Left kidney (tissue), 8 donors: ENCODE results near the gene ECI1. TPM values are rescaled to one million over a fixed set of nuclear protein-coding genes. Genes with fewer than 3 reads are reported as not detected.
A peak's percentile ranks its signal among the peaks of the same experiment; 100 is the strongest.

ENCODE experiments used
- DNase-seq: peaks from one replicate; pipeline ENCODE4 v3.0.0-alpha.2; 2013
- long read RNA-seq, 8 donors: transcript quantifications; one replicate each; lab custom pipeline, GENCODE V29; 2026
- polyA plus RNA-seq: library from polyadenylated mRNA; unstranded; fragments of 120-200 nt; gene quantifications from one replicate; pipeline ENCODE4 v1.2.1, GENCODE V29; 2013; ENCODE audit not compliant: insufficient read length

Gene ECI1
- 55.2 TPM for polyA plus RNA-seq
- long read RNA-seq, donor 1, transcript ECI1-201 (7 exons, 1,541 nt), result major isoform, 70 of 123 reads
- long read RNA-seq, donor 1, transcript ECI1-206 (6 exons, 961 nt), result minor isoform, 29 of 123 reads
- long read RNA-seq, donor 1, partial matches to known transcripts, result 22 of 123 reads
- long read RNA-seq, donor 1, other reads (novel, unspliced or antisense), result 0 of 123 reads
- long read RNA-seq, donor 2, transcript ECI1-201 (7 exons, 1,541 nt), result major isoform, 49 of 67 reads
- long read RNA-seq, donor 2, transcript ECI1-206 (6 exons, 961 nt), result minor isoform, 5 of 67 reads
- long read RNA-seq, donor 2, partial matches to known transcripts, result 11 of 67 reads
- long read RNA-seq, donor 2, other reads (novel, unspliced or antisense), result 0 of 67 reads
- long read RNA-seq, donor 3, transcript ECI1-206 (6 exons, 961 nt), result minor isoform, 12 of 80 reads
- long read RNA-seq, donor 3, transcript ECI1-201 (7 exons, 1,541 nt), result major isoform, 49 of 80 reads
- long read RNA-seq, donor 3, partial matches to known transcripts, result 17 of 80 reads
- long read RNA-seq, donor 3, other reads (novel, unspliced or antisense), result 0 of 80 reads
- long read RNA-seq, donor 4, transcript ECI1-201 (7 exons, 1,541 nt), result major isoform, 10 of 14 reads
- long read RNA-seq, donor 4, partial matches to known transcripts, result 0 of 14 reads
- long read RNA-seq, donor 4, other reads (novel, unspliced or antisense), result 0 of 14 reads
- long read RNA-seq, donor 5, transcript ECI1-206 (6 exons, 961 nt), result minor isoform, 29 of 182 reads
- long read RNA-seq, donor 5, transcript ECI1-201 (7 exons, 1,541 nt), result major isoform, 119 of 182 reads
- long read RNA-seq, donor 5, partial matches to known transcripts, result 32 of 182 reads
- long read RNA-seq, donor 5, other reads (novel, unspliced or antisense), result 0 of 182 reads
- long read RNA-seq, donor 6, transcript ECI1-206 (6 exons, 961 nt), result minor isoform, 28 of 100 reads
- long read RNA-seq, donor 6, transcript ECI1-201 (7 exons, 1,541 nt), result major isoform, 51 of 100 reads
- long read RNA-seq, donor 6, partial matches to known transcripts, result 20 of 100 reads
- long read RNA-seq, donor 6, other reads (novel, unspliced or antisense), result 0 of 100 reads
- long read RNA-seq, donor 7, transcript ECI1-206 (6 exons, 961 nt), result minor isoform, 29 of 132 reads
- long read RNA-seq, donor 7, transcript ECI1-201 (7 exons, 1,541 nt), result major isoform, 77 of 132 reads
- long read RNA-seq, donor 7, partial matches to known transcripts, result 23 of 132 reads
- long read RNA-seq, donor 7, other reads (novel, unspliced or antisense), result 0 of 132 reads
- long read RNA-seq, donor 8, transcript ECI1-201 (7 exons, 1,541 nt), result major isoform, 25 of 35 reads
- long read RNA-seq, donor 8, transcript ECI1-206 (6 exons, 961 nt), result minor isoform, 8 of 35 reads
- long read RNA-seq, donor 8, partial matches to known transcripts, result 0 of 35 reads
- long read RNA-seq, donor 8, other reads (novel, unspliced or antisense), result 0 of 35 reads

GRCh38 chr16:2251296-2252111 is at the start of gene ECI1:
TSS of gene ECI1 (minus strand) at chr16:2251587. CDS start at chr16:2251566, 21 bp downstream.
- DNase-seq, result peak; percentile 89

DNA sequence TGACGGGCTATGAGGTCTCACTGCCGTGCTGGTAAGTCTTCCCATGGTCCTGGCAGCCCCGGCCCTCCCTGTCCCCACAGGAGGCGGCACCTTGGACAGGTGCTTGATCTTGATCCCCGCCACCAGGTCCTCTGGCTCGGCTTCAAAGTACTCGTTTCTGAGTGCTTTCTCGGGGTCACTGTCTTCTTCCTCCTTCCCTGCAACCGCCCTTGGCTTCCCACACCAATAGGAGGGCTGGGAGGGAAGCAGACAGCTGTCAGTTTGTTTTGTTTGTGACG is 48.5 kb upstream of the ECI1 start:
- DNase-seq, result no peak

DNA sequence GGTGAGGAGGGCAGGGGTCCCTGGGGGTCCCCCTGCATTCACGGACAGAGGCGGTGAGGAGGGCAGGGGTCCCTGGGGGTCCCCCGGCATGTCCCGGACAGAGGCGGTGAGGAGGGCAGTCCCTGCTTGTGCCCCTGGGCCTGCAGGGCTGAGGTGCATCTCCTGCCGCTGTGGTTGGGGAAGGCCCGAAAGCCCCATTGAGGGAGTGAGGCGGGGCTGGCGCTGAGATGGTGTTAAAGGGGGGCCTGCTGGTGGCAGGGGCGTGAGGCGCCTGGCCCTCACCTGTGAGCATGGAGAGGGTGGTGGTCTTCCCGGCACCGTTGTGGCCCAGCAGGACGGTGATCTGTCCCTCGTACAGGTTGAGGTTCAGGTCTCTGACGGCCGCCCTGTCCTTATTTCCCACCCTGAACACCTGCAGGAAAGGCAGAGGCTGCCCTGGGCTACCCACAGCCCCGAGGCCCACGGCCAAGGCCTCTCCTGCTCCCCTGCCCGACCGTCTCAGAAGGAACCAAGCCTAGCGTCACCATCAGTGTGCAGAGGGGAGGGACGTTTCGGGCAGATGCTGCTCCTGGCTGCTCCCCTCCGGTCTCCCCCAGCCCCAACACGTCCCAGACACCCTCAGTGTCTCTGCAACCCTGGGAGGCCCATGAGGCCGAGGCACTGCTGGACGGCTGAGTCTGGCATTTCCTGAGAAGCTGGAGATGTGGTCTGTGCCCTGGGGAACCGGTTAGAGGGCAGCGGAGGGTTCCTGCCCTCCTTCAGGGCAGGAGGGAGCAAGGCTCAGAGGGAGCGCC is 47.9 kb upstream of the ECI1 start:
- no peak for DNase-seq

DNA sequence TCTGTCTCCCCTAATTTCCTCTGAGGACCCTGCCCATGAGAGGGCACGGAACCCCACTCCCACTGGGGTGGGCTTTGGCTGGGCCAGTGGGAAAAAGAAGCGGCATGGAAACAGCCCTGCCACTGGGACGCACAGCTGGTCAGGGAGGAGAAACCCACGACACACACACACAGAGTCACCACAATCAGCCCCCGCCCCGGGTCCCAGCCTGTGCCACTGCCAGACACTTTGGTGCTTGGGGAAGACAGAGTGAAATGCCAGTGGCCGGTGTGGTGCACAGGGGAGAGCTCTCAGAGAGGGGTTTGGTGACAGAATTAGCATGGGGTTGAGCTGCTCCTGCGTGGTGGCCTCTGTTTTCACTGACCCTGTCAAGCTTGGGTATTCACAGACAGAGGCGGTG is 47.2 kb upstream of the ECI1 start:
- DNase-seq, result no peak

DNA sequence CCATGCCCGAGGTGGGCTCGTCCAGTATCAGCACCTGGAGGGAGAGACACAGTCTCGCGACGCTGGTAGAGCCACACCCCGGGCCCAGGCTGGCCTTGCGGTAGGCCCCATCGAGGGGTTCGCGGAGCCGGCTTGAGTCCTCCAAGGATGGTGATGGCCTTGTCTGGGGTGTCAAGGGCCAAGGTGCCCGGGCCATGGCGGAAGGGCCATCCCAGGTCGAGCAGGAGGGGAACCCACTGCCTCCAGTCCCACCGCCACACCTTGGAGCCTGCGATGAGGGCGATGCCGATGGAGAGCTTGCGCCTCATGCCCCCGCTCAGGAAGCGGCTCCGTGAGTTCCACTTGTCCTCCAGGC is 46.1 kb upstream of the ECI1 start:
- DNase-seq, result no peak

DNA sequence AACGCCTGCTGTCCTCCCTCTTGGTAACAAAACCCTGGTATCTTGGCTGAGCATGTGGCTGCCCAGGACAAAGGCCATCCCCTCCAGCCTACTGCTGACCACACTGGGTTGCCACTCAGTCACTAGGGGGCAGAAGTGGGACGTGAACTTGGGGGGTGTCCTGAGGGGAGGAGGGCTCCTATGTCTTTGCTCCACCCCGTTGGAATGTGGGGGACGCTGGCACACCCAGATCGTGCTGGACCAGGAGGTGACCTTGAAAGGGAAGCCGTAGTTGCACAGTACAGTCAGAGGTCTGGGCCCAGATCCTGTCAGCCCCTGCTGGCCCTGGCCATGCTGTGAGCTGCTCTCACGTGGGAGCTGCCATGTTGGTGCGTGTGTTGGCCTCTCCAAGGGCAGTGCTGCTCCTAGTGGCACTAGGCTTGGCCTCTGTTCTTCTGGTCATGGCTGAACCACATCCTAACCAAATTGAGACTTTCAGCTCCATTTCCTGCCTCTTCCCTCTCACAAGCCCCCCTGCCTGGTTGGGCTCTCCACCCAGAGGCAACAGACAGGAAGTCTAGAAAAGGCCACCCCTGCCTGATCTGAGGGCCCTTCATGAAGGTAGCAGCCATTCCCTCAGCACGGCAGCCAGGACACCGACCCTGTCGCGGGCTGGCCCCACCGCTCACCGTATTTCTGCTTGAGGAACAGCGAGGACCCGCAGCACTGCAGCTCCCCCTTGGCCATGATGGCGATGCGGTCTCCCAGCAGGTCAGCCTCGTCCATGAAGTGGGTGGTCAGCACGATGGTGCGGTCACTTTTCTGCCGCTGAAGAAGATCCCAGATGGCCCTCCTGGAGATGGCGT is 45.5 kb upstream of the ECI1 start:
- DNase-seq, result no peak

GRCh38 chr16:2295056-2295798 is 43.8 kb upstream of the ECI1 start:
- no peak for DNase-seq

GRCh38 chr16:2292221-2292620 is 40.8 kb upstream of the ECI1 start:
- no peak for DNase-seq

DNA sequence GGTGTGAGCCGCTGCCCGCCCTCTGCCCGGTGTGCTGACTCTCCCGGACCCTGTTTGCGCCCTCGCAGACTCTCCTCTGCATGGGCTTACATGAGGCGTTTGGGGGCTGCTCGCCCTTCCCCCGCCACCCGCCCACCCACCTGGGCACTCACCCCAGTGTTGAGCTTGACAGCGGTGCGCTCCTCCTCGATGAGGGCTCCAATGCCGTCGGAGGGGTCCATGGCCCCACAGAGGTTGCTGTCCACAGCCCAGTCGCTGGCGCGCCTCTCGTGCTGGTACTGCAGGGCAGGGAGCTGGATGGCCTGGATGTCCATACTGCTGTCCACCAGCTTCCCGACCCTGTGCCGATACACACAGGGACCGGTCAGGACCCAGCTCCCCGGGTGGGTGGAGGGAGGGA is 37.9 kb upstream of the ECI1 start:
- no peak for DNase-seq

- no peak for DNase-seq
Measured at GRCh38 chr16:2288726-2289125, 37.3 kb upstream of the ECI1 start.

DNA sequence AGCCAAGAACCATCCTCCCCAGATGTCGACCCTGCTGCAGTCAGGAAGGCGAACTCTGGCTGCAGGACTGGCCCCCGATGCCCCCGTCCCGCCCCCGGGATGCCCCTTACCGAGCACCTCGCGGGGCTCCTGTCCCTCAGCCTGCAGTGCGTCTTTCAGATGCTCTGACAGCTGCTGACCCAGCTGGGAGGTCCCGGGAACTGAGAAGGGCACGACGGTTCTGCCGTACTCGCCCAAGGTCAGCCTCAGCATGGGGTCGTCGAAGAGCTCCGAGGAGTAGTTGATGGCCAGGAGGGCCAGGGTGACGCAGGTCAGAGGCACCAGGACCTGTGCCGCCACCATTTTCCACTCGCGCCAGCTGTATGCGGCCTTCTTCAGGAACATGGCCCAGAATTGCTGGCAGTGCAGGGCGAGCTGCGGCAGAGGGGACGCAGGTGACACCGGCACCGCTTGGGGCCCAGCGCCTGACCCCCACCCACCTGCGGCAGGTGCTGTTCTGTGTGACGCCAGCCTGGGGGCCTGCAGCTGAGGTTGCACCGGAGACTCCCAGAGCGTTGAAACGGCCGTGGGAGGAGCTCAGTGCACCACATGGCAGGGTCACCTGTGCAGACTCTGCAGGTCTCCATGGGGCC is 36.6 kb upstream of the ECI1 start:
- no peak for DNase-seq

GRCh38 chr16:2286550-2286949 is 35.2 kb upstream of the ECI1 start:
- no peak for DNase-seq

- DNase-seq, result no peak
Measured at GRCh38 chr16:2285731-2286191, 34.4 kb upstream of the ECI1 start.

- no peak for DNase-seq
Measured at GRCh38 chr16:2284797-2285576, 33.6 kb upstream of the ECI1 start.

DNA sequence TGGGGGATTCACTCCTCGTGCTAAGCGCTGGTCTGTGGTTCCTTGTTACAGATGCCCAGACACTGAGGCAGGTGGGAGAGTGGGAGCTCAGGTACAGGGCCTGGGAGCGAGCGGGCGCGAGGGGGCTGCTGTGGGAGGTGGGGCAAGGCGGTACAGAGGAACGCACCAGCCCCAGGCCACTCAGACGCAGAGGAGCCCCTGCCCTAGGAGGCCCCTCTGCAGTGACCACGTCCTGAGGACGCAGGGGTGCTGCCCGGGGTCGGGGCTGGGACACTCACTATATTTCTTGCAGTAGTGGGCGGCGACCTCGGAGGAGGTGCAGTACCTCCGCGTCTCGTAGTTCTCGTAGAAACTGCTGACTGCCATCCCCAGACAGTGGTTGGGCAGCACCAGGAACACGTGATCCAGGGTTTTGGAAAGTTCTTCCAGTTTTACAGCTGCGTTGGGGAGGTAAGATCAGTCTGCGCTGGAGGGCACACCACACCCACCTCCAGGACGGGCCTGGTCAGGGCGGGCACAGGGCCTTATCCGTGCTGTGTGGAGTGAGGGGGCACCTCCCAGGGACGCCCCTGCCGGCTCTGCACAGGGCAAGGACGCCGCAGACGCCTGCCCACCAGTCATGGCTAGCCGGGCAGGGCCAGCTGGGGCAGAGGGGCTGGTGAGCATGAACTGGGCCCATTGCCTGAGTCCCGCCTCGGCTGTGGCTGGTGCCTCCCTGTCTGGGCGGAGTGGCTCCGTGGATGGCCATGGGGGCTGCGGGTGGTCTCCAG is 32.8 kb upstream of the ECI1 start:
- DNase-seq, result no peak

DNA sequence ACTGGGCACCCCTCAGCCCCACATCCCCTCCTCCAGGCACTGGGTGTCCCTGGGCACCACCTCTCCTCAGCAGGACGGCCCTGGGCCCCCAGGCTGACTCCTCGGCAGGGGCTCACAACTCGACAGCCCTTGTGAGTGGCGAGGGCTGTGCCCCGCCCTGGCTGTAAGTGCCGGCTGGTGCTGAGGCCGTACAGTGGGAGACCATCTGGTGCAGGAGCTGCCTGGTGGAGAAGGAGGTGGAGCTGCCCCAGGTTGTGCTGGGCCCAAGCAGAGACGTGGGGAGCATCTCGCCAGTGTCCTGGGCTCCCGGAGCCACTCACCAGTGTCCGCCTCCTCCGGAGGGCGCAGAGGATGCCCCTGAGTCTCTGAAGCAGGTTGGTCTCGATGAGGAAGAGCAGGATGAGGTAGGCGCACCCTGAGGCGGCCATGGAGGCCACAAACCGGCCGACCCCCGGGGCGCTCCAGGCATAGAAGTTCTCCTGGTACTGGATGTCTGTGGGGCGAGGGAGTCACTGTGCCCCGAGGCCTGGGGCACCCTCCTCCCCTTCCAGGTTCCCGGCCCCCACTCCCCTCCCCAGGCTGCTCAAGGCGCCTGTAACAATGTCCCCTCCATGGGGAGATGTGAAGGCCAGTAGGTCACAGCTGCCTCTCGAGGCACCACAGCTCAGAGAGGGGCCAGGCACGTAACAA is 31.6 kb upstream of the ECI1 start:
- DNase-seq, result no peak
